GM20000 (cell line): Measurements from ENCODE around the gene EPHA8.

Experiments
- DNase-seq: peaks from one replicate; pipeline ENCODE4 v3.0.0; 2012; ENCODE audit warnings: low spot score
- TF ChIP-seq, protein P1 (sequence below): IDR thresholded peaks from 2 replicates; pipeline ENCODE4 v1.5.1; 2012; ENCODE audit warnings: mild to moderate bottlenecking, control low read depth; ENCODE audit errors: extremely low read depth, missing control alignments

The EPHA8 gene

DNA sequence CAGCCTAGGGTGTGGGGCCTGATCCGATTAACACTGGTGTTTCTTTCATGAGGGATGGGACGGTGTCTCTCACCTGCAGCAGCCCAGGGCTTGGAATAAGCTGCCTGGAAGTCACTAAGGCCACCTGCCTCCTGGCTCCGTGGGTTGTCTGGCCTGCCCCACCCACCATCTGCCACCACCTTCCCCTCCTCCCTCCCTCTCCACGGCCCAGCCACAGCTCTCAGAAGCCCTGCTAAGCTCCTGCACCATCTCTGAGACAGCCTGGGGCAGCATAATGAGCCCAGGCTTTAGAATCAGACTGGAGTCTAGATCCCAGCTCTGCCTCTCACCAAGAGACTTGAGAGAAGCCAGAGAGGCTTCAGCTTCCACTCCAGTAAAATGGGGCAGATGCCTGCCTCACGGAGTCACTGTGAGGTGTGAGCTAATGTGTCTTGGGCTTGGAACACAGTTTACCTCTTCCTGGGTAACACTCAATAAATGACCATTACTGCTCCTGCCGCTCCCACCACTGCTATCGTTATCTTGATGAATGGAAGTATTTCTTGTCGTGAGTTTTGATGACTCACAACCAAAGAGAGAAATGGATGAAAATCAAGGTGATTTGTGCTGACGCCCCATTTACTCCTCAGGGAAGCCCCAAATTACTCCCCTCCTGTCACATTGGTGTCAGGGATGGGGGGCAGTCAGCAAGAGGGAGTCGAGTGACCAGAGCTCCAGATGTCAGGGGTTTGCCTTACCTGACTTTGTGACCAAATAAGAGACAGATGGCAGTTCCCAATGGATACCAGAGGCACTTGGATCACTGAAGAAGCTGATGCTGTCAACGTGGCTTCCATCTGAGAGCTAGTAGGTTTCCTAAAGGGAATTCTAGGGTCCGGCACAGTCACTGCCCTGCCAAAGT lies 49.6 kb downstream of the EPHA8 start:
- TF ChIP-seq, protein P1, sequence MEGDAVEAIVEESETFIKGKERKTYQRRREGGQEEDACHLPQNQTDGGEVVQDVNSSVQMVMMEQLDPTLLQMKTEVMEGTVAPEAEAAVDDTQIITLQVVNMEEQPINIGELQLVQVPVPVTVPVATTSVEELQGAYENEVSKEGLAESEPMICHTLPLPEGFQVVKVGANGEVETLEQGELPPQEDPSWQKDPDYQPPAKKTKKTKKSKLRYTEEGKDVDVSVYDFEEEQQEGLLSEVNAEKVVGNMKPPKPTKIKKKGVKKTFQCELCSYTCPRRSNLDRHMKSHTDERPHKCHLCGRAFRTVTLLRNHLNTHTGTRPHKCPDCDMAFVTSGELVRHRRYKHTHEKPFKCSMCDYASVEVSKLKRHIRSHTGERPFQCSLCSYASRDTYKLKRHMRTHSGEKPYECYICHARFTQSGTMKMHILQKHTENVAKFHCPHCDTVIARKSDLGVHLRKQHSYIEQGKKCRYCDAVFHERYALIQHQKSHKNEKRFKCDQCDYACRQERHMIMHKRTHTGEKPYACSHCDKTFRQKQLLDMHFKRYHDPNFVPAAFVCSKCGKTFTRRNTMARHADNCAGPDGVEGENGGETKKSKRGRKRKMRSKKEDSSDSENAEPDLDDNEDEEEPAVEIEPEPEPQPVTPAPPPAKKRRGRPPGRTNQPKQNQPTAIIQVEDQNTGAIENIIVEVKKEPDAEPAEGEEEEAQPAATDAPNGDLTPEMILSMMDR: no peak
- no peak for DNase-seq

DNA sequence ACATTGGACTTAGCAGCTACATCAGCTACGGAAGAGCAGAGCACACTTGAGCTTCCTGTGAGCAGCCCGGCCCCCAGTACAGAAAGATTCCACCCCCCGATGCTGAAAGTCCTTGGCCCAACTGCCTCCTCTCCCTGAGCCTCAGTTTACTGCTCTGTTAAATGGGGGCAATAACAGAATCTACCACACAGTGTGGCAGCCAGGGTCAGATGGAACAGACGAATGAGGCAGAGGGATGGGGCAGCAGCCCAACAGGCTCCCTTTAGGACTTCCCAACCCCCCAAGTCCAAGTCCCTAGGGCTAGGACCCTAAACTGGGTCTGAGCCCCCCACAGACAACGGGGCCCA lies 50.3 kb downstream of the EPHA8 start:
- DNase-seq: no peak
- TF ChIP-seq, protein P1: no peak

DNA sequence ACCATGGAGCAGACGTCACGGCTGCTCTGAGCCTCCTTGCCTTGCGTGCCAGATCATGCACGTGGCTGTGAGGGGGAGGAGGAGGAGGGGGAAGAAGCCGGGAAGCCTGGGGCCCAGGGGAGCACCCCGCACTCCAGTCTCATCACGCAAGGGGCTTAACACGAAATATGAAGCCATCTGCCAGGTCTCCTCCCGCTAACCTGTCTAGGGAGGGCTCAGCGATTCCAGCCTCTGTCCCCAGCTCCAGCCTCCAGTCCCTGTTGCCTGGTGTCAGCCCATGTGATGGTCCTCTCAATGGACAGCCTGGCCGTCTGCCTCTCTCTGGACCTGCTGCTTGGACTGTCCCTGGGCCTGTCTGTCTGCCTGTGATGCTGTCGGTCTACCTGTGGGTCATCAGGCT lies 50.7 kb downstream of the EPHA8 start:
- DNase-seq: no peak
- TF ChIP-seq, protein P1: no peak

DNA sequence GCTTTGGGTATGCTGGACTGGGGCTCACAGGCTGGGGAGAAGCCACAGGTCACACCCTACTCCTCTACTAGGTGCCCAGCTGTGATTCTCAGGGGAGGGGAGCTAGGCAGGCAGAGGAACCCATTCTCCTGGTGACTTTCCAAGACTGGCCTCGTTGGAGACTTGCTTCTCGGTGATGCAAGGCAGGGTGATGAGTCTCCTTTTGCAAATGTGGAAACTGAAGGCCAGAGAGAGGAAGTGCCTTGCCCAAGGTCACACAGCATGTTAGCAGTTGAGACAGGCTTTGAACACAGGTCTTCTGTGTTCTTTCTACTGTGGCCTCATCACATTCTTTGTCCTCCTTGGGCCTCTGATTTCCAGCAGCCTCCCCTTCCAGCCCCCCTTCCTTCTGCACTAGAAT lies 52.6 kb downstream of the EPHA8 start:
- no peak for DNase-seq
- TF ChIP-seq, protein P1: no peak

DNA sequence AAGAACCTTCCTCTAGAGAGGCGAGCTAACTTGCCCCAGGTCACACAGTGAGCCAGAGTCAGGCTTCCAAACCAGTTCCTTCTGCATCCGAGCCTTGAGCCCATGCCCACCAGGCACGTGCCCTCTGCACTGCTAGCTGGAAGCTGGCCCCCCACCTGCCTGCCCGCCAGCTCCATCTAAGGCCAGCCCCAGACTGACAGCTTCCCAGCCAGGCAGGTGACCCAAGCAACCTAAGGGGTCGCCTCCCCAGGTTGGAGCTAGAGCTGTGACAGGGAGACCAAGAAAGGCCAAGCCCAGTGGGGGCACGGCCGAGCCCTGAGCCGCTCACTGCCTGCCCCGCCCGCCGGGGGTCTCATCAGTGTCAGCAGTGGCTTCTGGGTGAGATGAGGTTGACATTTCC lies 53.3 kb downstream of the EPHA8 start:
- no peak for DNase-seq
- TF ChIP-seq, protein P1: no peak

DNA sequence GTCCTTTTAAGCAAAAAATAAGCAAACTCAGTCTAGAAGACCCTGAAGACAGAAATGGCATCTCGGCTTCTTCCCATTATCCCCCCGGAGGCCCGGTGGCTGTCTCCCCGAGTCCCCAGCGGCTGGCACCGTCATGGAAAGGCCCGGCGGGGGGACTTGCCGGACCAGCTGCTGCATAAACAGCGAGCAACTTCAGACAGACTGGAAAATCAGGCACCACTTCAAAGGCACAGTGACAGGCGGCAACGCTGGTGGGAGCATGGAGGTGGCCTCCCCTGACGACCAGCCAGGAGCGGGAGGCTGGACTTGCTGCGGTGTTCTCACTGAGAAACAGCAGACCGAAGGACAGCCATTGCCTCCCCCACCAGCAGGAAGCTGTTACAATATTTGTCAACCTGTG lies 54.8 kb downstream of the EPHA8 start:
- DNase-seq: no peak
- TF ChIP-seq, protein P1: no peak

DNA sequence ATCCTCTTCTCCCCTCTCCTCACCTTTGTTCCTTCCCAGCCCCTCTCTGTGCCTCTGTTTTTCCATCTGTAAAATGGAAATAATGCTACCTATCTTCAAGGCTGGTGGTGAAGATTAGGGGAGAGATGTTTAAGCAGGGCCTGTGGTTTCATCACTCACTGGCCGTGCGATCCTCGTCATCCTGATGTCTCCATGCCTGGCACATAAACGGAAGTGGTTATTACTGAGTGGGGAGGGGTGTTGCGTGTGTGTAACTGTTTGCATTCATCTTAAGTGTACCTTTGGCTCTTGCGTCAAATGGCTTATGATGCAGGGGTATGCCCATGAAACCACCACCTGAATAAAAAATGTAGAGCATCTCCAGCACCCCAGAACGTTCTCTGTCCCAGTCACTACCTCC lies 56.0 kb downstream of the EPHA8 start:
- TF ChIP-seq, protein P1: no peak
- no peak for DNase-seq
